Tibial nerve (tissue), 4 donors: Measurements from ENCODE around the gene MROH7. TPM values are rescaled to one million over a fixed set of nuclear protein-coding genes. Genes with fewer than 3 reads are reported as not detected.

ENCODE experiments used
- DNase-seq, 2 donors: peaks; one replicate each; pipeline ENCODE4 v3.0.0-alpha.2; 2019; ENCODE audit warnings: low spot score in 2 of 2
- H3K27ac ChIP-seq, 4 donors: fragments of 200-600 bp; sonication (generic) in 3 of 4; one replicate each; pipeline ENCODE4 v1.5.1; 2017 to 2019; ENCODE audit warnings: mild to moderate bottlenecking in 1 of 4
- H3K27me3 ChIP-seq, 2 donors: fragments of 200-600 bp; sonication (generic) in 1 of 2; one replicate each; pipeline versions ENCODE4 v1.5.1 to v1.6.0; 2017 to 2019
- H3K36me3 ChIP-seq, 3 donors: fragments of 200-600 bp; sonication (generic); one replicate each; pipeline ENCODE4 v1.5.1; 2018 to 2019
- H3K4me1 ChIP-seq, 4 donors: fragments of 200-600 bp; sonication (generic) in 3 of 4; one replicate each; pipeline ENCODE4 v1.5.1; 2017 to 2019
- H3K4me3 ChIP-seq, 4 donors: fragments of 200-600 bp; sonication (generic) in 3 of 4; one replicate each; pipeline ENCODE4 v1.5.1; 2017 to 2019; ENCODE audit warnings: mild to moderate bottlenecking in 1 of 4, moderate library complexity in 1 of 4
- H3K9me3 ChIP-seq, 4 donors: fragments of 200-600 bp; sonication (generic) in 3 of 4; one replicate each; pipeline ENCODE4 v1.5.1; 2017 to 2019
- EP300 ChIP-seq, 2 donors: sonication (generic); formaldehyde crosslinking; IDR thresholded peaks; one replicate each; pipeline ENCODE4 v1.6.1; 2017; ENCODE audit warnings: antibody characterized with exemption in 2 of 2, mild to moderate bottlenecking in 1 of 2
- POLR2A ChIP-seq, 2 donors: fragments of 450-650 bp; IDR thresholded peaks; one replicate each; pipeline ENCODE4 v1.6.1; 2017; ENCODE audit warnings: antibody characterized with exemption in 2 of 2, mild to moderate bottlenecking in 2 of 2, moderate library complexity in 2 of 2
- WGBS, 2 donors: methylation state at CpG; one replicate each; pipeline ENCODE4 v1.1.5; 2018; 5-methylcytosine and 5-hydroxymethylcytosine counted together
- total RNA-seq, 4 donors: library from RNA; depleted of rRNA; stranded (reverse); fragments of >200 nt; gene quantifications; one replicate each; pipeline ENCODE4 v1.1.0, GENCODE V29; 2016
- TF ChIP-seq, protein P1 (sequence below), 5 experiments: fragments of 200-600 bp in 3 of 5; fragments of 450-650 bp in 2 of 5; sonication (generic) in 3 of 5; IDR thresholded peaks; one replicate each; pipeline ENCODE4 v1.5.1; 2016 to 2019; ENCODE audit warnings: antibody characterized with exemption in 5 of 5, mild to moderate bottlenecking in 3 of 5, moderate library complexity in 2 of 5

Gene MROH7
- total RNA-seq, 4 donors from 2014 or later: 4.4 to 7.2 (median 5.8) TPM

DNA sequence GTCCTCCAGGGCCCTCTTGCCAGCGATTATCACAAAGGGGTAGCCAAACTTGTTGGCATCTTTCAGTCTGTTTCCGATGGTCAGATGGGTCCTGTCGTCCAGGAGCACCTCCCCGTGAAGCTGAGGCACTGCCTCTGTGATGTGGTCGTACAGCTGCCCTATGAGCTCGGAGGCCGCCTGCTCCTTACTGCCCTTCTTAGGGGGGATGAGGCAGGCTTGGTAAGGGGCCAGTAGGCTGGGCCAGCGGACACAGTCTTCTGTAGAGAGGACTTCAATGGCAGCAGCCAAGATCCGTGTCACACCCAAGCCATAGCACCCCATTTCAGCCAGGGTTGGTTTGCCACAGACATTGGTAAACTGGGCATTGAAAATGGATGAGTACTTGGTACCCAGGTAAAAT lies 116.2 kb downstream of the MROH7 start:
- Histone ChIP-seq H3K9me3 (no peaks in the 10 kb centered on the region), H3K4me1 (peaks cover 0 to 6% (median 0%) of the 10 kb centered on the region in 4 donors), H3K27ac (no peak overlapping the region), H3K4me3 (no peak overlapping the region), H3K27me3 (no peaks in the 10 kb centered on the region), H3K36me3 (peaks cover 0 to 58% (median 0%) of the 10 kb centered on the region in 3 donors)
- 97 to 98% methylated on average over 7 to 8 of the region's 9 CpGs for WGBS, 2 donors
- TF ChIP-seq POLR2A (IDR thresholded peaks at IDR 0.05): no peak
- TF ChIP-seq, protein P1, sequence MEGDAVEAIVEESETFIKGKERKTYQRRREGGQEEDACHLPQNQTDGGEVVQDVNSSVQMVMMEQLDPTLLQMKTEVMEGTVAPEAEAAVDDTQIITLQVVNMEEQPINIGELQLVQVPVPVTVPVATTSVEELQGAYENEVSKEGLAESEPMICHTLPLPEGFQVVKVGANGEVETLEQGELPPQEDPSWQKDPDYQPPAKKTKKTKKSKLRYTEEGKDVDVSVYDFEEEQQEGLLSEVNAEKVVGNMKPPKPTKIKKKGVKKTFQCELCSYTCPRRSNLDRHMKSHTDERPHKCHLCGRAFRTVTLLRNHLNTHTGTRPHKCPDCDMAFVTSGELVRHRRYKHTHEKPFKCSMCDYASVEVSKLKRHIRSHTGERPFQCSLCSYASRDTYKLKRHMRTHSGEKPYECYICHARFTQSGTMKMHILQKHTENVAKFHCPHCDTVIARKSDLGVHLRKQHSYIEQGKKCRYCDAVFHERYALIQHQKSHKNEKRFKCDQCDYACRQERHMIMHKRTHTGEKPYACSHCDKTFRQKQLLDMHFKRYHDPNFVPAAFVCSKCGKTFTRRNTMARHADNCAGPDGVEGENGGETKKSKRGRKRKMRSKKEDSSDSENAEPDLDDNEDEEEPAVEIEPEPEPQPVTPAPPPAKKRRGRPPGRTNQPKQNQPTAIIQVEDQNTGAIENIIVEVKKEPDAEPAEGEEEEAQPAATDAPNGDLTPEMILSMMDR (IDR thresholded peaks at IDR 0.05): no peak
- no peak for TF ChIP-seq EP300 (IDR thresholded peaks at IDR 0.05)
- DNase-seq: no peak

DNA sequence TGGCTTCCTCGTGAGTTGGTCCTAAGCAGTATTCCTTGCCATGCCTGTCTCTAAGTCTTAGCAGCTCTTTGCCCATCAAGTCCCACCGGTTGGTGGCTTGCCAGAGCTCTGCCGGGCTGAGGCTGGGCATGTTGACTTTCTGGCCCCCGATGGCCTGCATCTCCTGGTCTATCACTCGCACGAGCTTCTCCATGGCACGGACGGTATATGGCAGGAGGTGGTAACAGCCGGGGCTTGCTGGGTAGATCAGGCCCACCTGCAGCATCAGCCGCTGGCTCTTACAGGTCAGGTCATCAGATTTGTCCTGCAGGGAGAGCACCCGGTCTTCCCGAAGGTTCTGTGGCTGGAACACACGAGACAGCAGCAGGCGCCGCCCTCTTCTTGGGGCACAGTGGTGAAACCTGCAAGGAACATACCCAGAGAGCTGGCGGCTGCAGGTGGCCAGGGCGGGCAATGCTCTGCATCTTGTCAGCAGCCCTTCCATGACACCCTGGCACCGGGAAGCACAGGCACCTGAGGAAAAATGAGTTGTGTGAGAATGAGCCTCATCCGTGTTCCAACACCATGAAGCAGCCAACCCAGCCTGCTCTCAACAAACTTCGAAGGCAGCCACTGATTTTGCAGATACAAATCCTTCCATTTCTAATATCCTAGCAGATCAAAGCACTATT lies 117.2 kb downstream of the MROH7 start:
- 94 to 98% methylated on average over 9 to 20 of the region's 20 CpGs for WGBS, 2 donors
- no peak for DNase-seq
- Histone ChIP-seq H3K9me3 (no peaks in the 10 kb centered on the region), H3K36me3 (peaks cover 0 to 55% (median 0%) of the 10 kb centered on the region in 3 donors), H3K4me1 (peaks cover 0 to 15% (median 5%) of the 10 kb centered on the region in 4 donors), H3K4me3 (no peak overlapping the region), H3K27me3 (no peaks in the 10 kb centered on the region), H3K27ac (no peak overlapping the region)
- TF ChIP-seq, protein P1 (IDR thresholded peaks at IDR 0.05): no peak
- TF ChIP-seq POLR2A (IDR thresholded peaks at IDR 0.05) (no peak), EP300 (IDR thresholded peaks at IDR 0.05) (no peak)

Other genes starting within 250 kb of the MROH7 start
- 10 to 100 TPM; 32.0 to 70.2 (median 60.3) TPM for gene SSBP3, start 235.4 kb upstream of the MROH7 start, total RNA-seq
- 10 to 100 TPM in 2 of 4 donors, 1 to 10 TPM in 2; 7.5 to 13.8 (median 10.2) TPM for gene ACOT11, start 93.6 kb upstream of the MROH7 start, total RNA-seq
- not detected for gene FAM151A, start 18.3 kb upstream of the MROH7 start, total RNA-seq
- 10 to 100 TPM; 14.6 to 29.7 (median 20.8) TPM for gene TTC4, start 74.1 kb downstream of the MROH7 start, total RNA-seq
- 10 to 100 TPM in 1 of 4 donors, 1 to 10 TPM in 3; 3.3 to 11.4 (median 5.4) TPM for gene PARS2, start 122.7 kb downstream of the MROH7 start, total RNA-seq
- gene TTC22, start 159.5 kb downstream of the MROH7 start, total RNA-seq: not detected
- 100 to 1,000 TPM; 148 to 231 (median 219) TPM for gene DHCR24, start 245.4 kb downstream of the MROH7 start, total RNA-seq